ENCODE results near the gene ACSBG1. TPM values are rescaled to one million over a fixed set of nuclear protein-coding genes. Genes with fewer than 3 reads are reported as not detected.

The ACSBG1 gene
- total RNA-seq, 1 donor from 2014 or later: 1.2 TPM

DNA sequence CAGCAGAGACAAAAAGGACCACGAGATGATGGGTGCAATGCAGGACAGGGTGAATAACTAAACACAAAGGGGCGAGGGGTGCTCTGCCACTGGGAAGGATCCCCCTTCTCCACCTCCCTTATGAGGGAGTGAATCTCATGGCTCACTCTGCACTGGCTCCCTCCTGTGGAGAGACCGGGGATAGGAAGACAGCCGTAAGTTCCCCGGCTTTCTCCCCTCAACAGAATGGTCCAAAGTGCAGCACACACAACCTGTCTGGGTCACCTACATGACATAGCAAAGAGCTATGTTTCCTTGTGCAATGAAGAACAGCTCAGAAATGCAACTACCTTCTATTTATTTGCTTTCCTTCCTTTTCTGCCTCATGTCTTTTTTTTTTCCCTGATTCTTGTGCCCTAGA is 7.8 kb upstream of the ACSBG1 start:
- no peak for DNase-seq (ENCODE audit: low spot score in 2 of 2, unreplicated experiment in 2 of 2)
- H3K27ac Mint-ChIP-seq: no peak overlapping the region
- no peaks in the 10 kb centered on the region for H3K27me3 Mint-ChIP-seq (ENCODE audit: low read depth)
- no peaks in the 10 kb centered on the region for H3K36me3 Mint-ChIP-seq
- TF ChIP-seq, protein P1, sequence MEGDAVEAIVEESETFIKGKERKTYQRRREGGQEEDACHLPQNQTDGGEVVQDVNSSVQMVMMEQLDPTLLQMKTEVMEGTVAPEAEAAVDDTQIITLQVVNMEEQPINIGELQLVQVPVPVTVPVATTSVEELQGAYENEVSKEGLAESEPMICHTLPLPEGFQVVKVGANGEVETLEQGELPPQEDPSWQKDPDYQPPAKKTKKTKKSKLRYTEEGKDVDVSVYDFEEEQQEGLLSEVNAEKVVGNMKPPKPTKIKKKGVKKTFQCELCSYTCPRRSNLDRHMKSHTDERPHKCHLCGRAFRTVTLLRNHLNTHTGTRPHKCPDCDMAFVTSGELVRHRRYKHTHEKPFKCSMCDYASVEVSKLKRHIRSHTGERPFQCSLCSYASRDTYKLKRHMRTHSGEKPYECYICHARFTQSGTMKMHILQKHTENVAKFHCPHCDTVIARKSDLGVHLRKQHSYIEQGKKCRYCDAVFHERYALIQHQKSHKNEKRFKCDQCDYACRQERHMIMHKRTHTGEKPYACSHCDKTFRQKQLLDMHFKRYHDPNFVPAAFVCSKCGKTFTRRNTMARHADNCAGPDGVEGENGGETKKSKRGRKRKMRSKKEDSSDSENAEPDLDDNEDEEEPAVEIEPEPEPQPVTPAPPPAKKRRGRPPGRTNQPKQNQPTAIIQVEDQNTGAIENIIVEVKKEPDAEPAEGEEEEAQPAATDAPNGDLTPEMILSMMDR (IDR thresholded peaks at IDR 0.05; ENCODE audit: unreplicated experiment): no peak
- H3K9me3 Mint-ChIP-seq: no peaks in the 10 kb centered on the region
- peaks cover 2% of the 10 kb centered on the region for H3K4me1 Mint-ChIP-seq
- H3K4me3 Mint-ChIP-seq: no peak overlapping the region

DNA sequence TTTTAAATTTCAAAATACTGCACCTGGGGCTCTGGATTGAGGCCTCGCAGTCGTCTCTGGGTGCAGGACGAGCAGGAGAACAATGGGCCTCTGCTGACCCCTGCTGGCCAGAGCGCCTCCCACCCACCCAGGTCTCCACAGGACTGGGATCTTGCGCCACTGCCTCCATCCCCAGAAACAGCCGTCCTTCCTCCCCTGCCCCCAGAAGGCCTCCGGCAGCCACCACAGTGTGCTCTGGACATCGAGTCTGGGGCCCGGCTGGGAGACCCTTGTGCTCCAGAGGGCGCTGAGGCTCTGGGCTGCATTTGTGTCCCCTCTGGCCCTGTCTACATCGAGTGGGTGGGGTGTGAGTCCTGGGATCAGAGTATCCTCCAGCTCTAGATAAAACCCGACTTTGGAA is 6.7 kb upstream of the ACSBG1 start:
- Mint-ChIP-seq H3K27ac (no peak overlapping the region), H3K4me1 (peaks cover 2% of the 10 kb centered on the region), H3K9me3 (no peaks in the 10 kb centered on the region), H3K36me3 (no peaks in the 10 kb centered on the region), H3K27me3 (ENCODE audit: low read depth) (no peaks in the 10 kb centered on the region), H3K4me3 (no peak overlapping the region)
- peak; percentile 71 to 92 for DNase-seq (ENCODE audit: low spot score in 2 of 2, unreplicated experiment in 2 of 2)
- TF ChIP-seq, protein P1 (IDR thresholded peaks at IDR 0.05; ENCODE audit: unreplicated experiment): peak; percentile 83

- H3K27me3 Mint-ChIP-seq (ENCODE audit: low read depth): peaks cover 2% of the 10 kb centered on the region
Measured at GRCh38 chr15:78239811-78240210, 5.4 kb upstream of the ACSBG1 start.

DNA sequence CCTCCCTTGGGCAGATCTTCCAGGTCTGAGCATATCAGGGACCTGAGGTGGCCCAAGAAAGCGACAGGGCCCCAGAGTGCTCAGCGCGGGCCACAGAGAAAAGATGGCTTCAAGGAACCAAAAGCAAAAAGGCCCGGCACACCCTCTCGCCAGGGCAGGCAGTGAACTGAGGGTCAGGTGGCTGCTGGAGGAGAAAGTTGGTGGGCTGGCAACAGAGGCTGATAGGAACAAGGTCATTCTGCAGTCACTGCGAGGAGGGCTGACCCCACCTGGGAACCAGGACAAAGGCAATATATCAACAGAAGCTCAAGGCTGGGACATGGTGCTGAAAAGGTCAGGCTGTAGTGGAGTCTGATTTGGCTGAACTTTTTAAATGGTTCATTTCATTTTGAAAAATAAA is 2.8 kb upstream of the ACSBG1 start:
- Mint-ChIP-seq H3K4me1 (peaks cover 2% of the 10 kb centered on the region), H3K9me3 (no peaks in the 10 kb centered on the region), H3K36me3 (no peaks in the 10 kb centered on the region), H3K27me3 (ENCODE audit: low read depth) (peaks cover 15% of the 10 kb centered on the region), H3K27ac (no peak overlapping the region), H3K4me3 (no peak overlapping the region)
- TF ChIP-seq, protein P1 (IDR thresholded peaks at IDR 0.05; ENCODE audit: unreplicated experiment): no peak
- no peak for DNase-seq (ENCODE audit: low spot score in 2 of 2, unreplicated experiment in 2 of 2)

More at GRCh38 chr15:78239811-78240210, 5.4 kb upstream of the ACSBG1 start:
- DNase-seq (ENCODE audit: low spot score in 2 of 2, unreplicated experiment in 2 of 2): no peak
- Mint-ChIP-seq H3K27ac (no peak overlapping the region), H3K4me1 (peaks cover 2% of the 10 kb centered on the region), H3K9me3 (no peaks in the 10 kb centered on the region), H3K4me3 (no peak overlapping the region), H3K36me3 (no peaks in the 10 kb centered on the region)
- TF ChIP-seq, protein P1 (IDR thresholded peaks at IDR 0.05; ENCODE audit: unreplicated experiment): no peak

DNA sequence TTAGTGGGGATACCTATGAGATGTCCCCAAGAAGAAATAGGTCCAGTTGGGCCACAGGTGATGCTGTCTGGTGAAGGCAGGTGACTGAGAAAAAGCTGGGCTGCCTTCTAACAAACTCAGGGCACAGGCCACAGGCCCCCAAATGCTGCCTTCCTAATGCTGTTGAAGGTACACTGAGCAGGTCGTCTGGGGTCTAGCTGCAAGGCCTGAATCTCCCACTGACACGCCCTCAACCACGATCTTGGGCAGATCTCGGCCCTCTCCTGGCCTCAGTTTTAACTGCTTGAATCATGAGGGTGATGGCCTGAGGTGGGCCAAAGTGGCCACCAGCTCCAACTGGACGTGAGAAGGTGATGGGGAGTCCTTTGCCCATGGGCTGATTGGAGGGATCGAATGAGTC is 2.1 kb upstream of the ACSBG1 start:
- TF ChIP-seq, protein P1 (IDR thresholded peaks at IDR 0.05; ENCODE audit: unreplicated experiment): no peak
- no peaks in the 10 kb centered on the region for H3K36me3 Mint-ChIP-seq
- no peak for DNase-seq (ENCODE audit: low spot score in 2 of 2, unreplicated experiment in 2 of 2)

DNA sequence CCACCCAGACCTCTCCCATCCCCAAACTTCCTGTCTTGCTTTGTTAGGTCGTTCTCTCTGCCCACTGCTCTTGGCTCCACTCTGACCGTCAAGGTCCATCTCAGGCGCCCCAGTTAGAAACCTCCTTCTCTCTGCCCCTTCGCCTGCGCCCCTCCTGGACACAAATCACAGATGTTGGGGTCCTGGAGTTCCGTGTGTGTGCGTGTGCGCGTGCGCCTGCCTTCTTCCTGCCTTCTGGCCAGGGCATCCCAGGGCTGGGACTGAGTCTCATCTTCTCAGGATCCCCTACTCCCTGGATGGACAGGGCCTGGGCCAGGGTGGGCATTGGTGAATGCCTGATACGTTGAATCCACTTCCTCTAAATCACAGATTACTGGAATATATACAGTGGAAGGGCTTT is 869 bp downstream of the ACSBG1 start:
- H3K27me3 Mint-ChIP-seq (ENCODE audit: low read depth): peaks cover 15% of the 10 kb centered on the region
- TF ChIP-seq, protein P1 (IDR thresholded peaks at IDR 0.05; ENCODE audit: unreplicated experiment): no peak
- DNase-seq (ENCODE audit: low spot score in 2 of 2, unreplicated experiment in 2 of 2): no peak
- H3K9me3 Mint-ChIP-seq: no peaks in the 10 kb centered on the region
- H3K4me3 Mint-ChIP-seq: no peak overlapping the region
- no peaks in the 10 kb centered on the region for H3K4me1 Mint-ChIP-seq
- H3K36me3 Mint-ChIP-seq: no peaks in the 10 kb centered on the region
- H3K27ac Mint-ChIP-seq: no peak overlapping the region

More for the DNA sequence above, 2.1 kb upstream of the ACSBG1 start:
- Mint-ChIP-seq H3K27me3 (ENCODE audit: low read depth) (peaks cover 15% of the 10 kb centered on the region), H3K9me3 (no peaks in the 10 kb centered on the region), H3K4me3 (no peak overlapping the region), H3K4me1 (peaks cover 2% of the 10 kb centered on the region), H3K27ac (no peak overlapping the region)

Data from mesothelial cell of epicardium (in vitro differentiated cells).